PC-3 (cell line): ENCODE results near the gene MESP2. TPM values are rescaled to one million over a fixed set of nuclear protein-coding genes. Genes with fewer than 3 reads are reported as not detected.

Experiments used
- ATAC-seq: fragments of 200-7000 bp; cut with Tn5 transposase; 2 replicates; pipeline ENCODE4 v1.9.1; 2020; ENCODE audit warnings: mild to moderate bottlenecking, moderate library complexity
- BruUV-seq: library from RNA; stranded (reverse); fragments of 400-500 nt; replicated peaks from 2 replicates; lab custom pipeline; 2021; lab: Mats Ljungman, UMichigan
- CTCF ChIA-PET: fragments of 300-600 bp; sonication (Branson Sonifier 250); formaldehyde crosslinking; loops from one replicate; lab custom pipeline; 2022; ENCODE audit warnings: antibody characterized with exemption; lab: Charles Lee
- POLR2A ChIA-PET: fragments of 300-600 bp; sonication (Branson Sonifier 250); formaldehyde crosslinking; loops from one replicate; lab custom pipeline; 2022; ENCODE audit warnings: antibody characterized with exemption; ENCODE audit not compliant: unreplicated experiment; lab: Charles Lee
- DNase-seq: peaks from one replicate; pipeline ENCODE4 v3.0.0-alpha.2; 2015
- H2AFZ ChIP-seq: fragments of 300-600 bp; sonication (generic); 2 replicates; pipeline ENCODE4 v1.6.0; 2016; ENCODE audit warnings: antibody characterized with exemption, low read length
- H3F3A ChIP-seq: fragments of 300-600 bp; sonication (generic); one replicate; pipeline ENCODE4 v1.6.0; 2017; ENCODE audit warnings: antibody characterized with exemption, low read length, control low read depth, mild to moderate bottlenecking; ENCODE audit not compliant: unreplicated experiment
- H3K27ac ChIP-seq: fragments of 300-600 bp; sonication (generic); 2 replicates; pipeline ENCODE4 v1.5.1; 2016; ENCODE audit warnings: mild to moderate bottlenecking, low read length
- H3K27me3 ChIP-seq: fragments of 300-600 bp; sonication (generic); 2 replicates; pipeline ENCODE4 v1.6.1; 2016; ENCODE audit warnings: low read length, mixed read lengths
- H3K36me3 ChIP-seq: fragments of 300-600 bp; sonication (generic); 2 replicates; pipeline ENCODE4 v1.6.1; 2016; ENCODE audit warnings: low read depth, mixed run types, low read length, mixed read lengths
- H3K4me1 ChIP-seq: fragments of 300-600 bp; sonication (generic); 2 replicates; pipeline ENCODE4 v1.5.1; 2016; ENCODE audit warnings: low read length; ENCODE audit not compliant: insufficient read depth
- H3K4me2 ChIP-seq: fragments of 300-600 bp; sonication (generic); 2 replicates; pipeline ENCODE4 v1.6.0; 2016; ENCODE audit warnings: low read length
- H3K4me3 ChIP-seq: fragments of 300-600 bp; sonication (generic); 2 replicates; pipeline ENCODE4 v1.5.1; 2016; ENCODE audit warnings: mild to moderate bottlenecking, low read length, mixed read lengths
- H3K79me2 ChIP-seq: fragments of 300-600 bp; sonication (generic); 2 replicates; pipeline ENCODE4 v1.6.1; 2017; ENCODE audit warnings: low read length, mixed read lengths
- H3K9ac ChIP-seq: fragments of 300-600 bp; sonication (generic); 2 replicates; pipeline ENCODE4 v1.6.0; 2016; ENCODE audit warnings: mild to moderate bottlenecking, low read length
- H3K9me2 ChIP-seq: fragments of 300-600 bp; sonication (generic); replicated peaks from 2 replicates; pipeline ENCODE4 v1.6.1; 2016; ENCODE audit warnings: mixed run types, low read length, mixed read lengths
- H3K9me3 ChIP-seq: fragments of 300-600 bp; sonication (generic); 2 replicates; pipeline ENCODE4 v1.6.1; 2016; ENCODE audit warnings: low read length, mixed read lengths
- H4K20me1 ChIP-seq: fragments of 300-600 bp; sonication (generic); 2 replicates; pipeline ENCODE4 v1.6.1; 2016; ENCODE audit warnings: low read length, mixed read lengths
- EZH2 ChIP-seq: fragments of 300-600 bp; sonication (generic); IDR thresholded peaks from one replicate; pipeline ENCODE4 v1.6.1; 2017; ENCODE audit warnings: antibody characterized with exemption, mild to moderate bottlenecking, low read length; ENCODE audit not compliant: unreplicated experiment
- EZH2phosphoT487 ChIP-seq: fragments of 300-600 bp; sonication (generic); IDR thresholded peaks from 2 replicates; pipeline ENCODE4 v1.6.1; 2018; ENCODE audit warnings: mild to moderate bottlenecking, antibody characterized with exemption, low read length, borderline replicate concordance
- intact Hi-C: fragments of 100-400 bp; cut with micrococcal nuclease; formaldehyde crosslinking; loops from 2 replicates; pipeline ENCODE4 v1.9.0; 2023
- total RNA-seq: library from RNA; depleted of rRNA; stranded (reverse); fragments of >200 nt; gene quantifications from 2 replicates; pipeline ENCODE4 v1.2.3, GENCODE V29; 2014
- TF ChIP-seq, protein P1 (sequence below): fragments of 300-600 bp; sonication (generic); conservative IDR thresholded peaks from 2 replicates; pipeline ENCODE4 v1.5.1; 2017; ENCODE audit warnings: antibody characterized with exemption, low read depth, mild to moderate bottlenecking, low read length

The MESP2 gene
- total RNA-seq, 1 experiment from 2014 or later = 1.1 TPM

DNA sequence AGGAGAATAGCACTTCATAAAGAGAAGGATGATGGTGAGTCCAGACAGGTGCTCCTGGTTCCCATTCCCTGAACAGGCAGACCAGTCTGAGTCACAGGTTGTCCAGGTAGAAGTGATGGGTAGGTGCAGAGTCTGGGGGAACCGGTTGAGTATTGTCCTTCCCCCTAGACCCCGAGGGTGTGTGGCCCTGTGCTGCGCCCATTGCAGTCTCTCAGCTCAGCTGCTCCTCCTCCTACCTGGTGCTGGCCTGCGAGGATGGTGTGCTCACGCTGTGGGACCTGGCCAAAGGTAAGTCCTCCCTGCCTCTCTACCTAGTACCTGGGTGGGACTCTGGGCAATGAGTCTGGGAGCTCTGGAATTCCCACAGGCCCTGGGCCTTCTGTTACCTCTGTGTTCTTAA is 44.9 kb upstream of the MESP2 start:
- H3F3A ChIP-seq = no peaks in the 10 kb centered on the region
- no peaks in the 10 kb centered on the region for H3K36me3 ChIP-seq
- H4K20me1 ChIP-seq = no peaks in the 10 kb centered on the region
- ATAC-seq = no peak
- no peaks in the 10 kb centered on the region for H3K4me1 ChIP-seq
- no peak overlapping the region for H3K27ac ChIP-seq
- no peak overlapping the region for H3K4me3 ChIP-seq
- intact Hi-C loops = no loop called here
- no TSS peak for BruUV-seq
- no peak overlapping the region for H3K9ac ChIP-seq
- CTCF ChIA-PET = no interaction called here
- H3K79me2 ChIP-seq = no peaks in the 10 kb centered on the region
- H2AFZ ChIP-seq = no peak overlapping the region
- TF ChIP-seq EZH2phosphoT487 (no peak), EZH2 (no peak)
- TF ChIP-seq, protein P1, sequence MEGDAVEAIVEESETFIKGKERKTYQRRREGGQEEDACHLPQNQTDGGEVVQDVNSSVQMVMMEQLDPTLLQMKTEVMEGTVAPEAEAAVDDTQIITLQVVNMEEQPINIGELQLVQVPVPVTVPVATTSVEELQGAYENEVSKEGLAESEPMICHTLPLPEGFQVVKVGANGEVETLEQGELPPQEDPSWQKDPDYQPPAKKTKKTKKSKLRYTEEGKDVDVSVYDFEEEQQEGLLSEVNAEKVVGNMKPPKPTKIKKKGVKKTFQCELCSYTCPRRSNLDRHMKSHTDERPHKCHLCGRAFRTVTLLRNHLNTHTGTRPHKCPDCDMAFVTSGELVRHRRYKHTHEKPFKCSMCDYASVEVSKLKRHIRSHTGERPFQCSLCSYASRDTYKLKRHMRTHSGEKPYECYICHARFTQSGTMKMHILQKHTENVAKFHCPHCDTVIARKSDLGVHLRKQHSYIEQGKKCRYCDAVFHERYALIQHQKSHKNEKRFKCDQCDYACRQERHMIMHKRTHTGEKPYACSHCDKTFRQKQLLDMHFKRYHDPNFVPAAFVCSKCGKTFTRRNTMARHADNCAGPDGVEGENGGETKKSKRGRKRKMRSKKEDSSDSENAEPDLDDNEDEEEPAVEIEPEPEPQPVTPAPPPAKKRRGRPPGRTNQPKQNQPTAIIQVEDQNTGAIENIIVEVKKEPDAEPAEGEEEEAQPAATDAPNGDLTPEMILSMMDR = no peak
- H3K27me3 ChIP-seq = no peaks in the 10 kb centered on the region
- DNase-seq = no peak
- H3K9me2 ChIP-seq = no peaks in the 10 kb centered on the region
- no peaks in the 10 kb centered on the region for H3K9me3 ChIP-seq
- POLR2A ChIA-PET = no interaction called here
- no peak overlapping the region for H3K4me2 ChIP-seq

DNA sequence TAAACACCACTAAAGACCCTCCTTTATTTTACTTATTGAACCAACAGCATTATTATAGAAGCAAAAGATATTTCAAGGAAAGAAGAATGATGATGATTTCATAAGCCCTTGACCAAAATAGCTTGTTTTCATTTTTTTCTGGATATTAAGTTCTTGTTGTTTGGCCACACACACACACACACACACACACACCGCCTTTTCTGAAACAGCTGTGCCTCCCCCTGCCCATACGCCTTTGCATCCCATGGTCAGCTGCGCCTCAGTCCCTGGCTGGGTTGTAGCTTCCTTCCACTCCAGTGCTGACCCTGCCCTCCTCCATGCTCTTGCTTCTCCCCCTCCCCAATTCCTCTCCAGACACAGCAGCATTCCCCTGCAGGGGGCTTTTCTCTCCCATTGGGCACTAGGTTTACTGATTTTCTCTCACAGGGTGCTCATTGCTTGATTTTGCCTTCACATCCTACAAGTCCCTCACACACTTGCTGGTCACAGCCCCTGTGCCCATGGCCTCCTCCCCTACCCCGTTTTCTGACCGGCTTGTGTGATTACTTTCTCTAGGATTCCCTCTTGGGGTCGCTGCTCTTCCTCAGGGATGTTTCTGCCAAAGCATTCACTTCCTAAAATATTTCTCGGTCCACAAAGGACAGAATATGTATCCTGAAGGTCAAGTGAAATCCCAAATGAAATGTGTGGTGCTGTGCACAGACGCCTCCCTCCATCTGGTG is 43.5 kb upstream of the MESP2 start:
- no peak overlapping the region for H3K4me2 ChIP-seq
- H3K9ac ChIP-seq = no peak overlapping the region
- no peaks in the 10 kb centered on the region for H3F3A ChIP-seq
- CTCF ChIA-PET = no interaction called here
- ATAC-seq (no peak), DNase-seq (no peak)
- no peak overlapping the region for H2AFZ ChIP-seq
- H3K27ac ChIP-seq = no peak overlapping the region
- no peaks in the 10 kb centered on the region for H3K79me2 ChIP-seq
- H3K9me2 ChIP-seq = no peaks in the 10 kb centered on the region
- intact Hi-C loops = no loop called here
- H3K36me3 ChIP-seq = no peaks in the 10 kb centered on the region
- H4K20me1 ChIP-seq = no peaks in the 10 kb centered on the region
- TF ChIP-seq EZH2phosphoT487 (no peak), EZH2 (no peak)
- TF ChIP-seq, protein P1 = no peak
- no peak overlapping the region for H3K4me3 ChIP-seq
- no peaks in the 10 kb centered on the region for H3K27me3 ChIP-seq
- no TSS peak for BruUV-seq
- no peaks in the 10 kb centered on the region for H3K9me3 ChIP-seq
- H3K4me1 ChIP-seq = no peaks in the 10 kb centered on the region
- POLR2A ChIA-PET = no interaction called here

DNA sequence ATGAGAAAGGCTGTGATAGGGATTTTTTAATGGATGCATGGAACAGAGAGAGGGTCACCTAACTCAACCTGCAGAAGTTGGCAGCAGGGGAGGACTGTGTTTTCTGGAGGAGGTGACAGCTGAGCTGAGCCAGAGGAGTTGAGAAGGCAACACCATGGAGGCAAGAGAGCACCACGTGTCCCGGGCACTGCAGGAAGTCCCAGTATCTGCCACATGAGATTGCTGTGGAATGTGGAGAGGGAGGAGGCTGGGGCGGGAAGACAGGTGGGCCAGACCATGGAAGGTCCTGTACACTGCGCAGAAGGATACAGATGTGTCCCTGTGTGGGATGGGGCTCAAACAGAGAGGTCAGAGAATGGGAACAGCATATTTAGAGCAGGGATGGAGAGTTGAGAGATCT is 40.4 kb upstream of the MESP2 start:
- 0 out of 2 replicates have a peak, but pooled peaks cover 3% of the 10 kb centered on the region for H3K4me1 ChIP-seq

More for the DNA sequence above, 40.4 kb upstream of the MESP2 start:
- no peaks in the 10 kb centered on the region for H3F3A ChIP-seq
- no TSS peak for BruUV-seq
- TF ChIP-seq, protein P1 = no peak
- TF ChIP-seq EZH2 = no peak
- TF ChIP-seq EZH2phosphoT487 = no peak
- DNase-seq (no peak), ATAC-seq (no peak)
- H3K4me2 ChIP-seq = no peak overlapping the region
- no peaks in the 10 kb centered on the region for H3K9me3 ChIP-seq
- no peaks in the 10 kb centered on the region for H3K9me2 ChIP-seq
- intact Hi-C loops = no loop called here
- no peaks in the 10 kb centered on the region for H3K36me3 ChIP-seq
- ChIA-PET POLR2A (no interaction called here), CTCF (no interaction called here)
- H3K79me2 ChIP-seq = no peaks in the 10 kb centered on the region
- H4K20me1 ChIP-seq = no peaks in the 10 kb centered on the region
- no peak overlapping the region for H3K9ac ChIP-seq
- H3K27ac ChIP-seq = no peak overlapping the region
- H3K4me3 ChIP-seq = no peak overlapping the region
- no peaks in the 10 kb centered on the region for H3K27me3 ChIP-seq
- H2AFZ ChIP-seq = no peak overlapping the region
